Stimulated activated CD8-positive, alpha-beta memory T cell treated with anti-CD3 and anti-CD28 coated beads, Interleukin-2, amount 100 ng/mL, for 48 hours (primary cell): ENCODE results near the gene TFG.

Experiments
- DNase-seq, 2 donors: peaks; one replicate each; pipeline ENCODE4 v3.0.0-alpha.2; 2020; ENCODE audit warnings: low read depth in 2 of 2

Gene TFG

DNA sequence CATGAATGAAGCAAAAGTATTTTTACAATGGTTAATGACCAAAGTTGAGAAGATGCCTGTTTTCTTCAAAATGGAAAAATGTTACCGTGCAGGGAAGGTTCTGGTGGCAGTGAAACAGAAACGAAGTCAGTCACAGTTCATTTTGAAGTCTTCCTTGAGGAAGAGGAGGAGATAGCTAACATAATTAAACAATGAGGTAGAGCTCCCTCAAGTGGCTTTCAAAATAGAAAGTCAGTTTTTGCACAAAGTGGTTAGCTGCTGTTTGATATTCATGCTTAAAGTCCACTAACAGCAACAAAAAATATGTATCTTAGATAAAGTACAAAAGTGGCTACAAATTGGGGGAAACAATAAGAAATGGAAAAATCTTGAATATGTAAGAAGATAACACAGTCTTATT, 87.3 kb downstream of the TFG start:
- DNase-seq, result no peak

DNA sequence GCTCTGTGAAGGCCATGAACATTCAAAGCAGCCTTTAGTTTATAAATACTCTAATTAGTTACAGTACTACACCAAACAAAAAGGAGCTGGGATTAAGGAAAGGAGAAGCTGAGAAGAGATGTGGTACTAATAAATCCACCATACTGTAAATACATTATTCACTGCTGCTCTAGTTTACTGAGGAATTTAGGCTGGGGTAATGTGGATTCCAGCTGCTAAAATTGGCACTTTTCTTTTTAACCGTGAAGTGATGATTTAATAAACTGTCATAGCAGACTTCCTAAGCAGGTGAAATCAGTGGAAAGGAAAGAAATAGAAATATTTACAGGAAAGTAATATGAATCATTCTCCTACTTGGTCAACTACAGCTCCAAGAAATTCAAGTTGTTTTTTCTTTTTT, 88.7 kb downstream of the TFG start:
- DNase-seq, result no peak
